SK-N-SH (cell line): ENCODE measurements around the gene EAPP. TPM values are rescaled to one million over a fixed set of nuclear protein-coding genes. Genes with fewer than 3 reads are reported as not detected.

Experiments used
- CTCF ChIA-PET: fragments of 300-600, 350-600 bp; formaldehyde crosslinking; extraction: SDS; loops from one replicate; lab custom pipeline; 2021; lab: Yijun Ruan, JAX
- POLR2A ChIA-PET: fragments of 350-600 bp; sonication (Branson Sonifier 250); formaldehyde crosslinking; extraction: SDS; loops from one replicate; lab custom pipeline; 2020; ENCODE audit warnings: antibody characterized with exemption, inconsistent platforms; lab: Yijun Ruan, JAX
- DNase-seq: peaks from one replicate; pipeline ENCODE4 v3.0.0; 2012
- H2AFZ ChIP-seq: fragments of 200-600 bp; sonication (generic); 2 replicates; pipeline ENCODE4 v1.8.1; 2016; ENCODE audit warnings: antibody characterized with exemption, mild to moderate bottlenecking, low read depth
- H3F3A ChIP-seq: fragments of 200-600 bp; sonication (generic); replicated peaks from 2 replicates; pipeline ENCODE3; 2016; ENCODE audit warnings: antibody characterized with exemption, mild to moderate bottlenecking; ENCODE audit not compliant: insufficient read depth
- H3K27ac ChIP-seq, 2 experiments: fragments of 200-500 bp in 1 of 2; fragments of 200-600 bp in 1 of 2; sonication (Bioruptor generic) in 1 of 2; sonication (generic), shearing (Covaris generic) in 1 of 2; 2 replicates each; pipeline versions ENCODE4 v1.5.1 to v1.6.1; 2014 to 2016; ENCODE audit warnings: low read depth in 2 of 2, inconsistent platforms in 1 of 2, low read length in 1 of 2, mild to moderate bottlenecking in 1 of 2, mixed read lengths in 1 of 2
- H3K27me3 ChIP-seq: fragments of 200-600 bp; sonication (generic), shearing (Covaris generic); 2 replicates; pipeline ENCODE4 v1.6.1; 2016; ENCODE audit warnings: mixed run types; ENCODE audit not compliant: insufficient read depth
- H3K36me3 ChIP-seq, 2 experiments: fragments of 200-500 bp in 1 of 2; fragments of 200-600 bp in 1 of 2; sonication (Bioruptor generic) in 1 of 2; sonication (generic) in 1 of 2; replicated peaks in 1 of 2; 2 replicates each; pipeline versions ENCODE3 to v1.5.1; 2014 to 2016; ENCODE audit warnings: low read length in 1 of 2, mild to moderate bottlenecking in 1 of 2; ENCODE audit not compliant: insufficient read depth in 2 of 2, control insufficient read depth in 1 of 2
- H3K4me1 ChIP-seq, 2 experiments: fragments of 200-500 bp in 1 of 2; fragments of 200-600 bp in 1 of 2; sonication (Bioruptor generic) in 1 of 2; sonication (generic), shearing (Covaris generic) in 1 of 2; 2 replicates each; pipeline versions ENCODE4 v1.5.1 to v1.6.1; 2014 to 2016; ENCODE audit warnings: low read depth in 1 of 2, low read length in 1 of 2, mixed run types in 1 of 2; ENCODE audit not compliant: insufficient read depth in 2 of 2, control insufficient read depth in 1 of 2
- H3K4me2 ChIP-seq: fragments of 200-600 bp; sonication (generic), shearing (Covaris generic); 2 replicates; pipeline ENCODE4 v1.6.1; 2017; ENCODE audit warnings: mixed run types
- H3K4me3 ChIP-seq, 2 experiments: fragments of 200-500 bp in 1 of 2; fragments of 200-600 bp in 1 of 2; sonication (Bioruptor generic) in 1 of 2; sonication (generic), shearing (Covaris generic) in 1 of 2; 2 replicates each; pipeline versions ENCODE4 v1.5.1 to v1.8.1; 2014 to 2016; ENCODE audit warnings: low read depth in 2 of 2, inconsistent platforms in 1 of 2, low read length in 1 of 2, mild to moderate bottlenecking in 1 of 2, mixed read lengths in 1 of 2, moderate library complexity in 1 of 2
- H3K79me2 ChIP-seq: fragments of 200-600 bp; sonication (generic); 2 replicates; pipeline ENCODE4 v1.8.1; 2017; ENCODE audit warnings: mild to moderate bottlenecking; ENCODE audit not compliant: insufficient read depth
- H3K9ac ChIP-seq: fragments of 200-600 bp; sonication (generic); 2 replicates; pipeline ENCODE4 v1.6.1; 2017; ENCODE audit warnings: mixed run types
- H3K9me2 ChIP-seq: fragments of 200-600 bp; sonication (generic); 2 replicates; pipeline ENCODE4 v1.6.1; 2017; ENCODE audit warnings: mixed run types
- H3K9me3 ChIP-seq: fragments of 200-600 bp; sonication (generic); 2 replicates; pipeline ENCODE4 v1.6.1; 2017; ENCODE audit warnings: mixed run types, mild to moderate bottlenecking, moderate library complexity
- H4K20me1 ChIP-seq: fragments of 200-600 bp; sonication (generic); 2 replicates; pipeline ENCODE4 v1.6.1; 2017; ENCODE audit warnings: mild to moderate bottlenecking, mixed run types; ENCODE audit not compliant: insufficient read depth
- CHD2 ChIP-seq: fragments of 150-350 bp; IDR thresholded peaks from 2 replicates; pipeline ENCODE4 v1.6.1; 2018; ENCODE audit warnings: low read length; ENCODE audit not compliant: partially characterized antibody
- EP300 ChIP-seq, 2 experiments: IDR thresholded peaks; 2 replicates each; pipeline versions ENCODE4 v1.4.0 to v1.6.1; 2012; ENCODE audit warnings: borderline replicate concordance in 1 of 2, low read depth in 1 of 2, low read length in 1 of 2
- EZH2phosphoT487 ChIP-seq: fragments of 200-600 bp; sonication (generic); IDR thresholded peaks from 2 replicates; pipeline ENCODE4 v1.6.1; 2017; ENCODE audit warnings: low read depth, mixed run types, mild to moderate bottlenecking, antibody characterized with exemption, moderate library complexity, borderline replicate concordance
- FOXJ3 ChIP-seq: sonication (generic); formaldehyde crosslinking; IDR thresholded peaks from 2 replicates; pipeline ENCODE4 v1.5.1; 2020; ENCODE audit warnings: mild to moderate bottlenecking, missing genetic modification reagents
- FOXM1 ChIP-seq: IDR thresholded peaks from 2 replicates; pipeline ENCODE4 v1.4.0; 2012; ENCODE audit warnings: low read depth, mild to moderate bottlenecking
- GATA2 ChIP-seq: sonication (generic); formaldehyde crosslinking; IDR thresholded peaks from 2 replicates; pipeline ENCODE4 v1.5.0; 2020; ENCODE audit warnings: mild to moderate bottlenecking, missing genetic modification reagents
- JUND ChIP-seq: IDR thresholded peaks from 2 replicates; pipeline ENCODE4 v1.4.0; 2012
- MEF2A ChIP-seq: IDR thresholded peaks from 2 replicates; pipeline ENCODE4 v1.4.0; 2012; ENCODE audit warnings: low read depth, borderline replicate concordance
- MXI1 ChIP-seq: IDR thresholded peaks from 2 replicates; pipeline ENCODE4 v1.6.1; 2012; ENCODE audit warnings: mild to moderate bottlenecking, low read depth, low read length, improper control_type of control experiment
- NFIC ChIP-seq: IDR thresholded peaks from 2 replicates; pipeline ENCODE4 v1.4.0; 2012; ENCODE audit warnings: borderline replicate concordance
- NRF1 ChIP-seq: IDR thresholded peaks from 2 replicates; pipeline ENCODE4 v1.6.1; 2012; ENCODE audit warnings: low read depth, mild to moderate bottlenecking, low read length
- RAD21 ChIP-seq: IDR thresholded peaks from 2 replicates; pipeline ENCODE4 v1.6.1; 2012; ENCODE audit warnings: mild to moderate bottlenecking, low read length
- RCOR1 ChIP-seq: fragments of 150-350 bp; IDR thresholded peaks from 2 replicates; pipeline ENCODE4 v1.6.1; 2017; ENCODE audit warnings: antibody characterized with exemption, low read length
- SIN3A ChIP-seq: IDR thresholded peaks from 2 replicates; pipeline ENCODE4 v1.6.1; 2012; ENCODE audit warnings: low read depth, mild to moderate bottlenecking, low read length, moderate library complexity, borderline replicate concordance
- TEAD4 ChIP-seq: IDR thresholded peaks from 2 replicates; pipeline ENCODE4 v1.4.0; 2012; ENCODE audit warnings: mild to moderate bottlenecking, borderline replicate concordance; ENCODE audit not compliant: insufficient read depth
- WGBS: methylation state at CpG from one replicate; pipeline ENCODE4 v1.1.6; 2017; ENCODE audit warnings: low lambda C conversion rate; 5-methylcytosine and 5-hydroxymethylcytosine counted together
- polyA plus RNA-seq, 3 experiments: library from polyadenylated mRNA; depleted of rRNA; stranded (reverse); fragments of >200 nt; gene quantifications; 2 replicates each; pipeline ENCODE4 v1.2.3, GENCODE V29; 2012
- TF ChIP-seq, protein P1 (sequence below): IDR thresholded peaks from 2 replicates; pipeline ENCODE4; 2012
- TF ChIP-seq, protein P2 (sequence below): fragments of 150-350 bp; IDR thresholded peaks from 2 replicates; pipeline ENCODE4 v1.6.1; 2016; ENCODE audit warnings: mild to moderate bottlenecking, low read depth, low read length
- TF ChIP-seq, protein P3 (sequence below): IDR thresholded peaks from 2 replicates; pipeline ENCODE4 v1.6.1; 2012; ENCODE audit warnings: mild to moderate bottlenecking, low read depth, low read length, moderate library complexity
- TF ChIP-seq, protein P4 (sequence below): fragments of 200-600 bp; sonication (generic); IDR thresholded peaks from 2 replicates; pipeline ENCODE4 v1.6.1; 2017; ENCODE audit warnings: antibody characterized with exemption, mild to moderate bottlenecking, moderate library complexity

EAPP gene
- polyA plus RNA-seq, 1 of the 3 experiments (the other 2 are of a cell fraction) = 30.0 TPM

DNA sequence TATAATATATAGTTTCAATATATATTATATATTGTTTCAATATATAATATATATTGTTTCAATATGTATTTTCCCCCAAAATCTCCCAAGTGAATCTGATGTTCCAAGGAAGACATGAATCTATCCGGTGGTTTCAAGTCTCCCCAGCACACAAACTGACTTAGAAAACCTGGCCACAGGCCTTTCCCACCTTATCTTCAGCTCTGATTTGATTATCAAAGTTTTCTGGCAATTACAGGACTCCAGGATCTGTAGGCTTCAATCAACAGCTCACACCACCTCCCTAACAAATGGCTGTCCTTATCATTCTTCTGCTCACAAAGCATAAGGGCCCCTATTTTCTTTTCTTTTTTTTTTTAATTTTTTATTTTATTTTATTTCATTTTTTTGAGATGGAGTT lies 54.8 kb downstream of the EAPP start:
- POLR2A ChIA-PET = no interaction called here
- DNase-seq = peak; percentile 50
- H3K27ac ChIP-seq = no peak overlapping the region
- no peaks in the 10 kb centered on the region for H4K20me1 ChIP-seq
- no peaks in the 10 kb centered on the region for H3K4me1 ChIP-seq
- TF ChIP-seq, protein P1, sequence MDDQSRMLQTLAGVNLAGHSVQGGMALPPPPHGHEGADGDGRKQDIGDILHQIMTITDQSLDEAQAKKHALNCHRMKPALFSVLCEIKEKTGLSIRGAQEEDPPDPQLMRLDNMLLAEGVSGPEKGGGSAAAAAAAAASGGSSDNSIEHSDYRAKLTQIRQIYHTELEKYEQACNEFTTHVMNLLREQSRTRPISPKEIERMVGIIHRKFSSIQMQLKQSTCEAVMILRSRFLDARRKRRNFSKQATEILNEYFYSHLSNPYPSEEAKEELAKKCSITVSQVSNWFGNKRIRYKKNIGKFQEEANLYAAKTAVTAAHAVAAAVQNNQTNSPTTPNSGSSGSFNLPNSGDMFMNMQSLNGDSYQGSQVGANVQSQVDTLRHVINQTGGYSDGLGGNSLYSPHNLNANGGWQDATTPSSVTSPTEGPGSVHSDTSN = no peak
- TF ChIP-seq SIN3A (no peak), MEF2A (no peak), JUND (no peak), GATA2 (CRISPR knock-in tag) (peak; percentile 74), EP300 (IDR thresholded peaks at IDR 0.05; ENCODE audit: borderline replicate concordance in 1 of 2, low read depth in 1 of 2, low read length in 1 of 2) (peak in 1 of 2 experiments; percentile 58; a peak in 2 of 4 replicates)
- TF ChIP-seq, protein P2, sequence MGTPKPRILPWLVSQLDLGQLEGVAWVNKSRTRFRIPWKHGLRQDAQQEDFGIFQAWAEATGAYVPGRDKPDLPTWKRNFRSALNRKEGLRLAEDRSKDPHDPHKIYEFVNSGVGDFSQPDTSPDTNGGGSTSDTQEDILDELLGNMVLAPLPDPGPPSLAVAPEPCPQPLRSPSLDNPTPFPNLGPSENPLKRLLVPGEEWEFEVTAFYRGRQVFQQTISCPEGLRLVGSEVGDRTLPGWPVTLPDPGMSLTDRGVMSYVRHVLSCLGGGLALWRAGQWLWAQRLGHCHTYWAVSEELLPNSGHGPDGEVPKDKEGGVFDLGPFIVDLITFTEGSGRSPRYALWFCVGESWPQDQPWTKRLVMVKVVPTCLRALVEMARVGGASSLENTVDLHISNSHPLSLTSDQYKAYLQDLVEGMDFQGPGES = no peak
- H3K9me3 ChIP-seq = no peaks in the 10 kb centered on the region
- H3K9ac ChIP-seq = no peak overlapping the region
- no peaks in the 10 kb centered on the region for H3K9me2 ChIP-seq
- no peaks in the 10 kb centered on the region for H3K27me3 ChIP-seq
- CTCF ChIA-PET = no interaction called here
- 63% methylated on average over 1 of the region's 1 CpG for whole genome bisulfite sequencing
- no peaks in the 10 kb centered on the region for H3K36me3 ChIP-seq
- no peaks in the 10 kb centered on the region for H3K79me2 ChIP-seq
- no peak overlapping the region for H2AFZ ChIP-seq
- H3K4me2 ChIP-seq = no peak overlapping the region
- no peaks in the 10 kb centered on the region for H3F3A ChIP-seq
- no peak overlapping the region for H3K4me3 ChIP-seq

DNA sequence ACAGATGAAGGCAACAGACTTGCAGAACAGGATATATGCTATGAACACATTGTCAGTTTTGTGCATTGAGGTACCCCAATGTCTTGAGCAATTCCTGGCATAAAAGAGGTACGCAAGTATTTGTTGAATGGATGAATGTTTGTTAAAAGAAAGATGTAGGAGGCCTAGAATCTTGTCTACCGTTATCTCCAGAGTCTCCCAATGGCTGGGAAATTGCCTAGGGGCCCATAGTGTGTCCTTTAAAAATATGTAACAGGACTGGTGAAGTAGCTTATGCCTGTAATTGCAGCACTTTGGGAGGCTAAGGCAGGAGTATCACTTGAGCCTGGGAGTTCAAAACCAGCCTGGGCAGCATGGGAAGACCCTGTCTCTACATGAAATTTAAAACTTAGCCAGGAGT lies 57.0 kb downstream of the EAPP start:
- H3K4me2 ChIP-seq = no peak overlapping the region
- H3K4me1 ChIP-seq = no peaks in the 10 kb centered on the region
- no peaks in the 10 kb centered on the region for H3K9me3 ChIP-seq
- H3K27ac ChIP-seq = no peak overlapping the region
- H3K4me3 ChIP-seq = no peak overlapping the region
- no peak overlapping the region for H3K9ac ChIP-seq
- ChIA-PET CTCF (interaction anchor here (1.1 to 1.2 kb wide), 2 partner anchors 16 to 158 kb away, joined by 3 read pairs; no protein-coding TSS in a partner anchor), POLR2A (no interaction called here)
- no peaks in the 10 kb centered on the region for H3K36me3 ChIP-seq
- H3K79me2 ChIP-seq = no peaks in the 10 kb centered on the region
- no peak overlapping the region for H2AFZ ChIP-seq
- no peak for DNase-seq
- H3K27me3 ChIP-seq = no peaks in the 10 kb centered on the region
- H3K9me2 ChIP-seq = no peaks in the 10 kb centered on the region
- no peak for TF ChIP-seq MXI1
- TF ChIP-seq EZH2phosphoT487 = no peak
- TF ChIP-seq RCOR1 = no peak
- TF ChIP-seq JUND = no peak
- no peak for TF ChIP-seq TEAD4
- TF ChIP-seq NRF1 = no peak
- no peak for TF ChIP-seq FOXM1
- no peak for TF ChIP-seq CHD2
- TF ChIP-seq, protein P3, sequence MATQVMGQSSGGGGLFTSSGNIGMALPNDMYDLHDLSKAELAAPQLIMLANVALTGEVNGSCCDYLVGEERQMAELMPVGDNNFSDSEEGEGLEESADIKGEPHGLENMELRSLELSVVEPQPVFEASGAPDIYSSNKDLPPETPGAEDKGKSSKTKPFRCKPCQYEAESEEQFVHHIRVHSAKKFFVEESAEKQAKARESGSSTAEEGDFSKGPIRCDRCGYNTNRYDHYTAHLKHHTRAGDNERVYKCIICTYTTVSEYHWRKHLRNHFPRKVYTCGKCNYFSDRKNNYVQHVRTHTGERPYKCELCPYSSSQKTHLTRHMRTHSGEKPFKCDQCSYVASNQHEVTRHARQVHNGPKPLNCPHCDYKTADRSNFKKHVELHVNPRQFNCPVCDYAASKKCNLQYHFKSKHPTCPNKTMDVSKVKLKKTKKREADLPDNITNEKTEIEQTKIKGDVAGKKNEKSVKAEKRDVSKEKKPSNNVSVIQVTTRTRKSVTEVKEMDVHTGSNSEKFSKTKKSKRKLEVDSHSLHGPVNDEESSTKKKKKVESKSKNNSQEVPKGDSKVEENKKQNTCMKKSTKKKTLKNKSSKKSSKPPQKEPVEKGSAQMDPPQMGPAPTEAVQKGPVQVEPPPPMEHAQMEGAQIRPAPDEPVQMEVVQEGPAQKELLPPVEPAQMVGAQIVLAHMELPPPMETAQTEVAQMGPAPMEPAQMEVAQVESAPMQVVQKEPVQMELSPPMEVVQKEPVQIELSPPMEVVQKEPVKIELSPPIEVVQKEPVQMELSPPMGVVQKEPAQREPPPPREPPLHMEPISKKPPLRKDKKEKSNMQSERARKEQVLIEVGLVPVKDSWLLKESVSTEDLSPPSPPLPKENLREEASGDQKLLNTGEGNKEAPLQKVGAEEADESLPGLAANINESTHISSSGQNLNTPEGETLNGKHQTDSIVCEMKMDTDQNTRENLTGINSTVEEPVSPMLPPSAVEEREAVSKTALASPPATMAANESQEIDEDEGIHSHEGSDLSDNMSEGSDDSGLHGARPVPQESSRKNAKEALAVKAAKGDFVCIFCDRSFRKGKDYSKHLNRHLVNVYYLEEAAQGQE = no peak
- no peak for TF ChIP-seq RAD21
- TF ChIP-seq, protein P2 = no peak
- TF ChIP-seq FOXJ3 (CRISPR knock-in tag) = no peak
- TF ChIP-seq, protein P4, sequence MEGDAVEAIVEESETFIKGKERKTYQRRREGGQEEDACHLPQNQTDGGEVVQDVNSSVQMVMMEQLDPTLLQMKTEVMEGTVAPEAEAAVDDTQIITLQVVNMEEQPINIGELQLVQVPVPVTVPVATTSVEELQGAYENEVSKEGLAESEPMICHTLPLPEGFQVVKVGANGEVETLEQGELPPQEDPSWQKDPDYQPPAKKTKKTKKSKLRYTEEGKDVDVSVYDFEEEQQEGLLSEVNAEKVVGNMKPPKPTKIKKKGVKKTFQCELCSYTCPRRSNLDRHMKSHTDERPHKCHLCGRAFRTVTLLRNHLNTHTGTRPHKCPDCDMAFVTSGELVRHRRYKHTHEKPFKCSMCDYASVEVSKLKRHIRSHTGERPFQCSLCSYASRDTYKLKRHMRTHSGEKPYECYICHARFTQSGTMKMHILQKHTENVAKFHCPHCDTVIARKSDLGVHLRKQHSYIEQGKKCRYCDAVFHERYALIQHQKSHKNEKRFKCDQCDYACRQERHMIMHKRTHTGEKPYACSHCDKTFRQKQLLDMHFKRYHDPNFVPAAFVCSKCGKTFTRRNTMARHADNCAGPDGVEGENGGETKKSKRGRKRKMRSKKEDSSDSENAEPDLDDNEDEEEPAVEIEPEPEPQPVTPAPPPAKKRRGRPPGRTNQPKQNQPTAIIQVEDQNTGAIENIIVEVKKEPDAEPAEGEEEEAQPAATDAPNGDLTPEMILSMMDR = no peak
- TF ChIP-seq NFIC = no peak
- H3F3A ChIP-seq = no peaks in the 10 kb centered on the region
- WGBS = 93% methylated on average over 2 of the region's 2 CpGs
- H4K20me1 ChIP-seq = no peaks in the 10 kb centered on the region
